Astrocyte (in vitro differentiated cells and primary cell): ENCODE data around the gene RNF34. TPM values are rescaled to one million over a fixed set of nuclear protein-coding genes. Genes with fewer than 3 reads are reported as not detected.

ENCODE experiments used
- DNase-seq: peaks from one replicate; pipeline ENCODE4 v3.0.0-alpha.2; 2010; ENCODE audit warnings: low read depth
- FAIRE-seq: peaks from 2 replicates; lab custom pipeline; 2011; peaks lifted over from hg19 to GRCh38; lab: Jason Lieb, UNC
- H2AFZ ChIP-seq: 2 replicates; pipeline ENCODE4 v1.6.0; 2012; ENCODE audit warnings: low read depth, low read length, inconsistent platforms
- H3K27ac ChIP-seq: 2 replicates; pipeline ENCODE4 v1.5.1; 2011; ENCODE audit warnings: low read depth, low read length, inconsistent platforms
- H3K27me3 ChIP-seq: 2 replicates; pipeline ENCODE4 v1.6.0; 2011; ENCODE audit warnings: low read length, inconsistent platforms; ENCODE audit not compliant: insufficient read depth
- H3K36me3 ChIP-seq: 2 replicates; pipeline ENCODE4 v1.5.1; 2011; ENCODE audit warnings: low read length, inconsistent platforms; ENCODE audit not compliant: insufficient read depth
- H3K4me1 ChIP-seq: 2 replicates; pipeline ENCODE4 v1.5.1; 2011; ENCODE audit warnings: low read length, inconsistent platforms; ENCODE audit not compliant: insufficient read depth
- H3K4me2 ChIP-seq: 2 replicates; pipeline ENCODE4 v1.6.0; 2012; ENCODE audit warnings: low read length, inconsistent platforms
- H3K4me3 ChIP-seq: 2 replicates; pipeline ENCODE4 v1.5.1; 2011; ENCODE audit warnings: low read depth, mild to moderate bottlenecking, low read length, inconsistent platforms; ENCODE audit not compliant: insufficient read depth
- H3K79me2 ChIP-seq: 2 replicates; pipeline ENCODE4 v1.6.0; 2012; ENCODE audit warnings: mild to moderate bottlenecking, low read length, inconsistent platforms; ENCODE audit not compliant: insufficient read depth
- H3K9ac ChIP-seq: 2 replicates; pipeline ENCODE4 v1.6.0; 2012; ENCODE audit warnings: mild to moderate bottlenecking, low read length, inconsistent platforms
- H3K9me3 ChIP-seq: 2 replicates; pipeline ENCODE4 v1.5.1; 2012; ENCODE audit warnings: low read depth, mild to moderate bottlenecking, low read length, inconsistent platforms; ENCODE audit not compliant: insufficient read depth
- H4K20me1 ChIP-seq: 2 replicates; pipeline ENCODE4 v1.6.0; 2012; ENCODE audit warnings: low read length, inconsistent platforms; ENCODE audit not compliant: insufficient read depth
- H3K27ac Mint-ChIP-seq: one replicate; pipeline ENCODE4 v1.8.0; 2021; ENCODE audit warnings: mild to moderate bottlenecking, mixed read lengths; ENCODE audit not compliant: unreplicated experiment
- H3K27me3 Mint-ChIP-seq: one replicate; pipeline ENCODE4 v1.8.0; 2021; ENCODE audit warnings: low read depth, mixed read lengths; ENCODE audit not compliant: unreplicated experiment
- H3K36me3 Mint-ChIP-seq: one replicate; pipeline ENCODE4 v1.8.0; 2021; ENCODE audit warnings: low read depth, mixed read lengths; ENCODE audit not compliant: unreplicated experiment
- H3K4me1 Mint-ChIP-seq: one replicate; pipeline ENCODE4 v1.8.0; 2021; ENCODE audit warnings: low read depth, mixed read lengths; ENCODE audit not compliant: unreplicated experiment
- H3K4me3 Mint-ChIP-seq: one replicate; pipeline ENCODE4 v1.8.0; 2021; ENCODE audit warnings: mild to moderate bottlenecking, moderate library complexity, mixed read lengths; ENCODE audit not compliant: unreplicated experiment
- H3K9me3 Mint-ChIP-seq: one replicate; pipeline ENCODE4 v1.8.0; 2021; ENCODE audit warnings: mild to moderate bottlenecking, mixed read lengths; ENCODE audit not compliant: unreplicated experiment
- EZH2 ChIP-seq: IDR thresholded peaks from 2 replicates; pipeline ENCODE4 v1.6.1; 2012; ENCODE audit warnings: mild to moderate bottlenecking, low read length, inconsistent platforms; ENCODE audit not compliant: insufficient read depth
- total RNA-seq: library from RNA; stranded (reverse); gene quantifications from 2 replicates; pipeline ENCODE4 v1.2.1, GENCODE V29; 2021
- TF ChIP-seq, protein P1 (sequence below): IDR thresholded peaks from 2 replicates; pipeline ENCODE4 v1.5.1; 2011; ENCODE audit warnings: low read depth, mild to moderate bottlenecking, inconsistent platforms, low read length, moderate library complexity; ENCODE audit not compliant: insufficient read depth

Gene RNF34
- total RNA-seq, 1 donor from 2014 or later, result 37.7 TPM

DNA sequence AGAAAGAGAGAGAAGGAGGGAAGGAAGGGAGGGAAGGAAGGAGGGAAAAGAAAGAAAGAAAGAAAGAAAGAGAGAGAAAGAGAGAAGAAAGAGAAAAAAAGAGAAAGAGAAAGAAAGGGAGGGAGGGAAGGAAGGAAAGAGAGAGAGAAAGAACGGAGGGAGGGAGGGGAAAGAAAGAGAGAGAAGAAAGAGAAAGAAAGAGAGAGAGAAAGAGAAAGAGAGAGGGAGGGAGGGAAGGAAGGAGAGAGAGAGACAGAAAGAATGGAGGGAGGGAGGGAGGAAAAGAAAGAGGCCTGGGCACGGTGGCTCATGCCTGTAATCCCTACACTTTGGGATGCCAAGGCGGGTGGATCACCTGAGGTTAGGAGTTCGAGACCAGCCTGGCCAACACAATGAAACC is 42.6 kb upstream of the RNF34 start:
- Histone ChIP-seq H3K9me3 (no peaks in the 10 kb centered on the region), H2AFZ (no peak overlapping the region), H3K4me1 (peaks cover 5% of the 10 kb centered on the region), H3K9ac (no peak overlapping the region), H3K27ac (no peak overlapping the region), H3K27me3 (no peaks in the 10 kb centered on the region), H3K79me2 (no peaks in the 10 kb centered on the region), H4K20me1 (no peaks in the 10 kb centered on the region), H3K36me3 (no peaks in the 10 kb centered on the region), H3K4me2 (no peak overlapping the region), H3K4me3 (no peak overlapping the region)
- Mint-ChIP-seq H3K4me1 (no peaks in the 10 kb centered on the region), H3K4me3 (no peak overlapping the region), H3K27ac (no peak overlapping the region), H3K36me3 (no peaks in the 10 kb centered on the region), H3K9me3 (no peaks in the 10 kb centered on the region), H3K27me3 (peaks cover 6% of the 10 kb centered on the region)
- no peak for TF ChIP-seq EZH2
- TF ChIP-seq, protein P1, sequence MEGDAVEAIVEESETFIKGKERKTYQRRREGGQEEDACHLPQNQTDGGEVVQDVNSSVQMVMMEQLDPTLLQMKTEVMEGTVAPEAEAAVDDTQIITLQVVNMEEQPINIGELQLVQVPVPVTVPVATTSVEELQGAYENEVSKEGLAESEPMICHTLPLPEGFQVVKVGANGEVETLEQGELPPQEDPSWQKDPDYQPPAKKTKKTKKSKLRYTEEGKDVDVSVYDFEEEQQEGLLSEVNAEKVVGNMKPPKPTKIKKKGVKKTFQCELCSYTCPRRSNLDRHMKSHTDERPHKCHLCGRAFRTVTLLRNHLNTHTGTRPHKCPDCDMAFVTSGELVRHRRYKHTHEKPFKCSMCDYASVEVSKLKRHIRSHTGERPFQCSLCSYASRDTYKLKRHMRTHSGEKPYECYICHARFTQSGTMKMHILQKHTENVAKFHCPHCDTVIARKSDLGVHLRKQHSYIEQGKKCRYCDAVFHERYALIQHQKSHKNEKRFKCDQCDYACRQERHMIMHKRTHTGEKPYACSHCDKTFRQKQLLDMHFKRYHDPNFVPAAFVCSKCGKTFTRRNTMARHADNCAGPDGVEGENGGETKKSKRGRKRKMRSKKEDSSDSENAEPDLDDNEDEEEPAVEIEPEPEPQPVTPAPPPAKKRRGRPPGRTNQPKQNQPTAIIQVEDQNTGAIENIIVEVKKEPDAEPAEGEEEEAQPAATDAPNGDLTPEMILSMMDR, result no peak
- DNase-seq, result no peak
- no peak for FAIRE-seq

DNA sequence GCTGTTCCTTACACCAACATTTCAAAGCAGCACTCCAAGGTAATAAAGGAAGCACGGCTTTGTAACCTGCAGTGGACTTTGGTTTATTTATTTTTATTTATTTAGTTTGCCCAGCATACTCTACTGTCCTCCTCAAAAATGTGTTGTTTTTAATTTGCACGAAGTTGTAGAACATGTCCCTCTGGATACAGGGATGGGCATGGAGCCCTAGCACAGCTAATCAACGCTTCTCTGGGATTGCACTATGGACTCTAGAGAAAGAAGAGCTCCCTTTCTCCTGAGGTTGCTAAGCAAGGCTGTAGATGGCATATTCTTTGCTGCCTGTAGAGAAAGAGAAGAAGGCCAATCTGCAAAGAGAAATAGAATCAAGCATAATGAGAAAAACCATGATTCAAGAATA is 41.8 kb upstream of the RNF34 start:
- DNase-seq (no peak), FAIRE-seq (no peak)
- H3K4me2 ChIP-seq, result no peak overlapping the region
- H3K4me1 Mint-ChIP-seq, result no peaks in the 10 kb centered on the region
- no peak overlapping the region for H3K4me3 Mint-ChIP-seq
- H3K79me2 ChIP-seq, result no peaks in the 10 kb centered on the region
- no peaks in the 10 kb centered on the region for H3K27me3 ChIP-seq
- H3K4me1 ChIP-seq, result peaks cover 2% of the 10 kb centered on the region
- H3K27me3 Mint-ChIP-seq, result peaks cover 6% of the 10 kb centered on the region
- H3K36me3 Mint-ChIP-seq, result no peaks in the 10 kb centered on the region
- no peak overlapping the region for H2AFZ ChIP-seq
- H3K27ac ChIP-seq, result no peak overlapping the region
- no peaks in the 10 kb centered on the region for H3K9me3 ChIP-seq
- TF ChIP-seq, protein P1, result no peak
- no peak for TF ChIP-seq EZH2
- H4K20me1 ChIP-seq, result no peaks in the 10 kb centered on the region
- H3K9ac ChIP-seq, result no peak overlapping the region
- H3K4me3 ChIP-seq, result no peak overlapping the region
- H3K9me3 Mint-ChIP-seq, result no peaks in the 10 kb centered on the region
- no peak overlapping the region for H3K27ac Mint-ChIP-seq
- H3K36me3 ChIP-seq, result no peaks in the 10 kb centered on the region

DNA sequence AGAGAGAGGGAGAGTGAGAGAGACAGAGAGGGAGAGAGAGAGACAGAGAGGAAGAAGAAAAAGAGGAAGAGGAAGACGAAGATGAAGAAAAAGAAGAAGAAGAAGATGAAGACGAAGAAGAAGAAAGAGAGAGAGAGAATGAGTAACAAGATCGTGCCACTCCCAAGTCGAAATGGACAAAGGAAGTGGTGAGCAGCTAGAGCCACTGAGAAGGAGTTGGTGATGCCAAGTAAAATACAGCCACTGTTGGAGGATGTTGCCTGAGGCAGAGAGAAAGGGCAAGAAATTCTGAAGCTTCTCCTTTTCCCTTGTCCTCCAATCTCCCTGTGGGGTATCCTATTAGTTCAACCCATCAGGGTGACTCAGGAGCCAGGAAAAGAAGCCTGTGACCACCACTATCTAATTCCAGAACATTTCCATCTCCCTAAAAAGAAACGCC is 35.2 kb upstream of the RNF34 start:
- no peak overlapping the region for H3K4me3 ChIP-seq
- DNase-seq (peak; percentile 25), FAIRE-seq (peak; percentile 32)
- H3K27ac ChIP-seq, result no peak overlapping the region
- peak overlapping the region; percentile 29 for H3K9ac ChIP-seq
- H3K79me2 ChIP-seq, result no peaks in the 10 kb centered on the region
- H3K9me3 Mint-ChIP-seq, result no peaks in the 10 kb centered on the region
- no peaks in the 10 kb centered on the region for H3K36me3 ChIP-seq
- peak overlapping the region; percentile 78 for H3K4me2 ChIP-seq
- no peaks in the 10 kb centered on the region for H3K36me3 Mint-ChIP-seq
- no peak overlapping the region for H3K27ac Mint-ChIP-seq
- H3K9me3 ChIP-seq, result no peaks in the 10 kb centered on the region
- H3K27me3 ChIP-seq, result no peaks in the 10 kb centered on the region
- no peak overlapping the region for H3K4me3 Mint-ChIP-seq
- TF ChIP-seq, protein P1, result no peak
- TF ChIP-seq EZH2, result no peak
- H3K4me1 Mint-ChIP-seq, result peaks cover 5% of the 10 kb centered on the region
- peaks cover 9% of the 10 kb centered on the region for H3K27me3 Mint-ChIP-seq
- H2AFZ ChIP-seq, result peak overlapping the region; percentile 83
- H4K20me1 ChIP-seq, result no peaks in the 10 kb centered on the region
- peaks cover 7% of the 10 kb centered on the region for H3K4me1 ChIP-seq
